Measurements from ENCODE around the gene ARFIP1.

- TF ChIP-seq POLR2A (IDR thresholded peaks at IDR 0.05; ENCODE audit: low read length) (no peak), GATA1 (IDR thresholded peaks at IDR 0.05; ENCODE audit: low read depth, low read length) (no peak)
Measured at GRCh38 chr4:152927737-152928136, 148.0 kb downstream of the ARFIP1 start.

Data from erythroblast (primary cell).